Natural killer cell (primary cell): ENCODE results near the gene PKHD1. TPM values are rescaled to one million over a fixed set of nuclear protein-coding genes. Genes with fewer than 3 reads are reported as not detected.

Experiments used
- ATAC-seq, 3 donors: fragments of 150-1000 bp in 2 of 3; fragments of 200-7000 bp in 1 of 3; cut with Tn5 transposase; 1 replicate in 1 of 3; 2 replicates in 2 of 3; pipeline ENCODE4 v1.10.0; 2021; ENCODE audit warnings: mild to moderate bottlenecking in 2 of 3, moderate library complexity in 2 of 3
- DNase-seq, 2 donors: peaks; one replicate each; pipeline versions ENCODE4 v3.0.0 to v3.0.0-alpha.2; 2013 to 2021; ENCODE audit warnings: mixed read lengths in 1 of 2
- H3K27ac ChIP-seq: one replicate; pipeline ENCODE4 v1.5.1; 2013; ENCODE audit warnings: mild to moderate bottlenecking, low read length
- H3K27me3 ChIP-seq: one replicate; pipeline ENCODE4 v1.6.1; 2013; ENCODE audit warnings: low read length; ENCODE audit not compliant: control insufficient read depth, insufficient read depth
- H3K36me3 ChIP-seq: one replicate; pipeline ENCODE4 v1.6.1; 2013; ENCODE audit warnings: low read length; ENCODE audit not compliant: control insufficient read depth, insufficient read depth
- H3K4me1 ChIP-seq: one replicate; pipeline ENCODE4 v1.6.1; 2013; ENCODE audit warnings: low read length; ENCODE audit not compliant: control insufficient read depth, insufficient read depth
- H3K4me3 ChIP-seq: one replicate; pipeline ENCODE4 v1.5.1; 2013; ENCODE audit warnings: low read length
- H3K9me3 ChIP-seq: one replicate; pipeline ENCODE4 v1.6.1; 2013; ENCODE audit warnings: low read length; ENCODE audit not compliant: control insufficient read depth, insufficient read depth
- H3K27ac Mint-ChIP-seq, 2 donors: one replicate each; pipeline ENCODE4 v1.8.0; 2022; ENCODE audit warnings: mild to moderate bottlenecking in 2 of 2, mixed read lengths in 2 of 2, moderate library complexity in 1 of 2
- H3K27me3 Mint-ChIP-seq, 2 donors: one replicate each; pipeline ENCODE4 v1.8.0; 2022; ENCODE audit warnings: low read depth in 2 of 2, mixed read lengths in 2 of 2
- H3K36me3 Mint-ChIP-seq: one replicate; pipeline ENCODE4 v1.8.0; 2022; ENCODE audit warnings: mixed read lengths
- H3K4me1 Mint-ChIP-seq, 2 donors: one replicate each; pipeline ENCODE4 v1.8.0; 2022; ENCODE audit warnings: mixed read lengths in 2 of 2
- H3K4me3 Mint-ChIP-seq: one replicate; pipeline ENCODE4 v1.8.0; 2022; ENCODE audit warnings: mild to moderate bottlenecking, moderate library complexity, mixed read lengths
- H3K9me3 Mint-ChIP-seq, 2 donors: one replicate each; pipeline ENCODE4 v1.8.0; 2022; ENCODE audit warnings: mixed read lengths in 2 of 2
- WGBS: methylation state at CpG from one replicate; pipeline ENCODE4 v1.1.7; 2013; ENCODE audit warnings: missing lambda C conversion rate; ENCODE audit not compliant: insufficient coverage; 5-methylcytosine and 5-hydroxymethylcytosine counted together
- intact Hi-C: fragments of 100-400 bp; cut with micrococcal nuclease; formaldehyde crosslinking; loops from one replicate; pipeline ENCODE4 v1.14.2; 2022
- total RNA-seq, 4 donors: library from RNA; stranded (reverse); fragments of 120-200 nt in 1 of 4; gene quantifications; one replicate each; pipeline versions ENCODE4 v1.2.3 to v1.2.4, GENCODE V29; 2013 to 2022
- TF ChIP-seq, protein P1 (sequence below): fragments of 200-600 bp; IDR thresholded peaks from one replicate; pipeline ENCODE4 v1.8.0; 2022; ENCODE audit warnings: antibody characterized with exemption

The PKHD1 gene
- total RNA-seq, 3 donors from 2014 or later (not counting 1 experiment from before 2014, with no cell fraction given) = not detected

- H3K36me3 Mint-ChIP-seq = no peaks in the 10 kb centered on the region
- no peak overlapping the region for H3K27ac Mint-ChIP-seq
- H3K4me3 Mint-ChIP-seq = no peak overlapping the region
- intact Hi-C loops = no loop called here
- no peaks in the 10 kb centered on the region for H3K4me1 Mint-ChIP-seq
- H3K27me3 Mint-ChIP-seq = peaks cover 15 to 33% of the 10 kb centered on the region in 2 donors
- no peaks in the 10 kb centered on the region for H3K36me3 ChIP-seq
- H3K9me3 ChIP-seq = no peaks in the 10 kb centered on the region
- no peak for DNase-seq
- no peaks in the 10 kb centered on the region for H3K27me3 ChIP-seq
- no peak for ATAC-seq
- no peaks in the 10 kb centered on the region for H3K4me1 ChIP-seq
- 86% methylated on average over 3 of the region's 4 CpGs for WGBS
- no peaks in the 10 kb centered on the region for H3K9me3 Mint-ChIP-seq
- no peak overlapping the region for H3K4me3 ChIP-seq
- H3K27ac ChIP-seq = no peak overlapping the region
- TF ChIP-seq, protein P1, sequence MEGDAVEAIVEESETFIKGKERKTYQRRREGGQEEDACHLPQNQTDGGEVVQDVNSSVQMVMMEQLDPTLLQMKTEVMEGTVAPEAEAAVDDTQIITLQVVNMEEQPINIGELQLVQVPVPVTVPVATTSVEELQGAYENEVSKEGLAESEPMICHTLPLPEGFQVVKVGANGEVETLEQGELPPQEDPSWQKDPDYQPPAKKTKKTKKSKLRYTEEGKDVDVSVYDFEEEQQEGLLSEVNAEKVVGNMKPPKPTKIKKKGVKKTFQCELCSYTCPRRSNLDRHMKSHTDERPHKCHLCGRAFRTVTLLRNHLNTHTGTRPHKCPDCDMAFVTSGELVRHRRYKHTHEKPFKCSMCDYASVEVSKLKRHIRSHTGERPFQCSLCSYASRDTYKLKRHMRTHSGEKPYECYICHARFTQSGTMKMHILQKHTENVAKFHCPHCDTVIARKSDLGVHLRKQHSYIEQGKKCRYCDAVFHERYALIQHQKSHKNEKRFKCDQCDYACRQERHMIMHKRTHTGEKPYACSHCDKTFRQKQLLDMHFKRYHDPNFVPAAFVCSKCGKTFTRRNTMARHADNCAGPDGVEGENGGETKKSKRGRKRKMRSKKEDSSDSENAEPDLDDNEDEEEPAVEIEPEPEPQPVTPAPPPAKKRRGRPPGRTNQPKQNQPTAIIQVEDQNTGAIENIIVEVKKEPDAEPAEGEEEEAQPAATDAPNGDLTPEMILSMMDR = no peak
Observed at GRCh38 chr6:52135217-52135616, 47.8 kb upstream of the PKHD1 start.

DNA sequence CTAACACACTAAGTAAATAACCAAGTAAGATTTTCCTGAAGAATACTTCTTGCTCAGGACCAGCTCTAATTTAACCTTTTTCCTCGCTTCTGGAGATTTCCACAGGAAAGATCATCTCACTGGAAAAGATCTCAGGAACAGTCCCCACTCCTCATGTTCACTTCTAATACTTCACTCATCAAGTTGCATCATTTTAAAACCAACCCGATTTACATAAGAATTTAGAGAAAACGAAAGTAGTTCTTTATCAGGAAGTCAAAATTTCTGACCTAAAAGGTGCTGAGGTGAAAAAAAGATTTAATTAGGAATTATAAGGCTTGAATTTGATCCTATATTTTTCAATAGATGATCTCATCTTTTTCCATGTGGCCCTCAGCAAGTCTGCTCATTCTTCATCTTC is 46.6 kb upstream of the PKHD1 start:
- Mint-ChIP-seq H3K27me3 (peaks cover 16 to 42% of the 10 kb centered on the region in 2 donors), H3K4me1 (no peaks in the 10 kb centered on the region), H3K27ac (no peak overlapping the region), H3K4me3 (no peak overlapping the region), H3K9me3 (no peaks in the 10 kb centered on the region), H3K36me3 (no peaks in the 10 kb centered on the region)
- ATAC-seq = no peak
- no peaks in the 10 kb centered on the region for H3K36me3 ChIP-seq
- TF ChIP-seq, protein P1 = no peak
- no peaks in the 10 kb centered on the region for H3K27me3 ChIP-seq
- intact Hi-C loops = no loop called here
- H3K4me3 ChIP-seq = no peak overlapping the region
- 88% methylated on average over 1 of the region's 3 CpGs for WGBS
- H3K9me3 ChIP-seq = no peaks in the 10 kb centered on the region
- DNase-seq = no peak
- H3K4me1 ChIP-seq = no peaks in the 10 kb centered on the region
- H3K27ac ChIP-seq = no peak overlapping the region

DNA sequence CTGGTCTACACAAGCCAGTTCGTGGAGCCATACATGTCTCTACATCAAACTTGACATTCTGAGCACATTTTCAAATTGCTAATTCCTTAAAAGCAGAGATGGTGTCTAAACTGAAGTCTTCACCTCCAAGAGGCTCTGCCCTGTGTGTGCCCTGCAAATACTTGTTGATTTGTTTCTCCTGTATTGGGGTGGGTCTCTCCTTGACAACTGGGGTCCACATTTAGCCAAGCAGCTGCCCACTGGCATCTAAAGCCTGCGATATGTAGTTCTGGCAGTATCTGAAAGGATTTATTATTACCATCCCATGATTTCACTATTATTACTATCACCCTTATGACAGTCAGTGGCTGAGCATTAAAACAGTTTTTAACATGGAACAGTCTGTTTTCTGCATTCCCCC is 45.9 kb upstream of the PKHD1 start:
- peaks cover 3% of the 10 kb centered on the region for H3K27me3 ChIP-seq
- Mint-ChIP-seq H3K27ac (no peak overlapping the region), H3K9me3 (no peaks in the 10 kb centered on the region), H3K27me3 (peaks cover 18 to 49% of the 10 kb centered on the region in 2 donors), H3K36me3 (no peaks in the 10 kb centered on the region), H3K4me1 (no peaks in the 10 kb centered on the region), H3K4me3 (no peak overlapping the region)
- no peak for DNase-seq
- no peaks in the 10 kb centered on the region for H3K4me1 ChIP-seq
- WGBS = 78% methylated on average over 2 of the region's 2 CpGs
- no peak for ATAC-seq
- TF ChIP-seq, protein P1 = no peak
- intact Hi-C loops = no loop called here
- no peak overlapping the region for H3K27ac ChIP-seq
- H3K4me3 ChIP-seq = no peak overlapping the region
- no peaks in the 10 kb centered on the region for H3K9me3 ChIP-seq
- no peaks in the 10 kb centered on the region for H3K36me3 ChIP-seq

DNA sequence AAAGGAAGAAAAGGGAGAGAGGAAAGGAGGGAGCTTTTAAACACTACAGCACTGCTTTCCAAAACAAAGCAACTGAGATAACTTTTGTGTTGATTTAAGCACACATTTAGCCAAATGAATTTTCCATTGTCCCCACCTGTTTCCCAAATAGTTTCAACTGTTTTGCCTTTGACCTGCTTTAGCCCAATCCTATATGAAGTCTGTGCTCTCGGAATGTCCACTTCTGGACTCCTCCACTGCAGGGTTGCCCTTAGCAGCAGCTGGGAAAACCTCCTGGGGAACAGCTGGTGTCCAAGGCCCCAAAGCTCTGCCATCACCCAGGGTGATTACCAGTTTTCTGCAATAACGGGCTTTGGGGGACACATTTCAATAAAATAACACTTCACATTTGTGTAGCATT is 44.9 kb upstream of the PKHD1 start:
- H3K4me1 ChIP-seq = no peaks in the 10 kb centered on the region
- H3K27me3 ChIP-seq = peaks cover 5% of the 10 kb centered on the region
- H3K4me1 Mint-ChIP-seq = no peaks in the 10 kb centered on the region
- no peak overlapping the region for H3K27ac Mint-ChIP-seq
- 74% methylated on average over 2 of the region's 2 CpGs for WGBS
- intact Hi-C loops = no loop called here
- no peaks in the 10 kb centered on the region for H3K36me3 Mint-ChIP-seq
- DNase-seq = no peak
- H3K4me3 ChIP-seq = no peak overlapping the region
- TF ChIP-seq, protein P1 = no peak
- no peak overlapping the region for H3K27ac ChIP-seq
- no peak overlapping the region for H3K4me3 Mint-ChIP-seq
- peaks cover 22 to 60% of the 10 kb centered on the region in 2 donors for H3K27me3 Mint-ChIP-seq
- no peaks in the 10 kb centered on the region for H3K9me3 Mint-ChIP-seq
- no peaks in the 10 kb centered on the region for H3K36me3 ChIP-seq
- no peak for ATAC-seq
- H3K9me3 ChIP-seq = no peaks in the 10 kb centered on the region
